ENCODE data around the gene PRSS33.

PRSS33 gene

DNA sequence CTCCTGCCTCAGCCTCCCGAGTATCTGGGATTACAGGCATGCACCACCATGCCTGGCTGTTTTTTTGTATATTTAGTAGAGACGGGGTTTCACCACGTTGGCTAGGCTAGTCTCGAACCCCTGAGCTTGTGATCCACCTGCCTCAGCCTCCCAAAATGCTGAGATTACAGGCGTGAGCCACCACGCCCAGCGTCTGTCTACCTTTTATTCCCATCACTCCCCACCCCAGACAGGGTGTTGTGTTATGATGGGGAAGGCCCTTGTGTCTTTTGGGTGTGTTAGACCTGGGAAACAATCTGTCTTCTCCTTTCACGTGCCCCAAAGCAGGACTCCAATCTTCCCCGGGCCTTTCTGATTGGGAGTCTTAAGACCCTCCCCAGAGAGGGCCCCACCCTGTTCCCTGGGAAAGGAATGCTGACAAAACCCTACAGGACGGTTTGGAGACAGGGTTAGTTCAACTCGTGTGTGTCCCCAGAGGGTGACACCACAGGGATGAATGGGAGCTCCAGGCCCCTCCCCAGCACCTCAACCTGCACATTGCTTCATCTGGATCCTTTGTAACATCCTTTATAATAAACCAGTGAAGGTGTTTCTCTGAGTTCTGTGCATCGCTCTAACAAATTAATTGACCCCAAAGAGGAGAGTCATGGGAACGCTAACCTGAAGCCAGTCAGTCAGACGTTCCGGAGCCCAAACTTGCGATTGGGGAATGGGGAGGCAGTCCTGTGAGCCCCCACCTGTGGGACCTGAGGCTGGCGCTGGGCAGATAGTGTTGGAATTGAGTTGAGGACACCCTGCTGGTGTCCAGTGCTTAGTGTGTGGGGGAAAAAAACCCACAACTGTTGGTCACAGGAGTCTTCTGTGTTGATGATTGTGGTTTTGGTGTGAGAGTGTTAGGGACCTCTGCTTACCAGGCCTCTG, 7.1 kb downstream of the PRSS33 start:
- DNase-seq (ENCODE audit: low read depth): no peak
- no peak overlapping the region for H3K4me3 ChIP-seq (ENCODE audit: low read depth, low read length)

DNA sequence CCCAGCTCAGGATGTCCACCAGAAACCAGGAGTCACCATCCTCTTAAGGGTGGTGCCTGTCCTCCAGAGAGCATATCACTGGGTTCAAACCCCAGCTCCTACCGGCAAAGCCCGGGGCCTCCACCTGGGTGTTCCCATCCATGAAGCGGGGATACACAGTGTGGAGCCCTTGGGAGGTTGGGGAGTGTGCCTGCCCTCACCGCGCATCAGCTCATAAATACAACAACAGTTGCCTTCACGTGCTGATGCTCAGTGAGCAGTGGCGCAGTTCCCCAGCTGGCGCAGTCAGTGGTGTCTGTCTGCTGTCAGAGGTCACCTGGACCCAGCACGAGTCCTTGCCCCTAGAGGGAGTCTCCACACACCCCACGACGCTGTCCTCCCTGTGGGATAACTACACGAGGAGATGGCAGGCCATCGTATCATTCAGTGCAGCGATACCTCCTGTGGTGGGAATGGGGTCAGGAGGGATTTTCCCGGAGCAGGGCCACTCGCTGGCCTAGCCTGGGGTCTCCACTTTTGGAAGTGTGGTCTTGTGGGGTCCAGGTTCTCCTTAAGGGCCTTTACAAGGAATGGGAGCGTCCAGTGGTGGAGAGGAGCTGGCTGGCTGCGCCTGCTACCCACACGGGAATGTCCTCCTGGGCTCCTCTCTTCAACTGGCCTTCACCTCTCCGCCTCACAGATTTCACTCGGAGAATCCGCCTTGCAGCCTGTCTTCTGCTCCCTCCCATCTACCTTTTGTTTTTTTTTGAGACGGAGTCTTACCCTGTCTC, 8.0 kb downstream of the PRSS33 start:
- no peak for DNase-seq (ENCODE audit: low read depth)
- H3K4me3 ChIP-seq (ENCODE audit: low read depth, low read length): no peak overlapping the region

DNA sequence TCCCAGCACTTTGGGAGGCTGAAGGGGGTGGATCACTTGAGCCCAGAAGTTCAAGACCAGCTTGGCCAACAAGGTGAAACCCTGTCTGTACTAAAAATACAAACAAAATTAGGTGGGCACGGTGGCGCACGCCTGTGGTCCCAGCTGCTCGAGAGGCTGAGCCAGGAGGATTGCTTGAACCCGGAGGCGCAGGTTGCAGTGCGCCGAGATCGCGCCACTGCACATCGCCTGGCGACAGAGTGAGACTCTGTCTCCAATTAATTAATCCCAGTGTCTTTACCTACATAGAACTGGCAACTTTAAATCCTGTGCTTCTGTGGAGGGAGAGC, 8.8 kb downstream of the PRSS33 start:
- H3K4me3 ChIP-seq (ENCODE audit: low read depth, low read length): no peak overlapping the region
- no peak for DNase-seq (ENCODE audit: low read depth)

DNA sequence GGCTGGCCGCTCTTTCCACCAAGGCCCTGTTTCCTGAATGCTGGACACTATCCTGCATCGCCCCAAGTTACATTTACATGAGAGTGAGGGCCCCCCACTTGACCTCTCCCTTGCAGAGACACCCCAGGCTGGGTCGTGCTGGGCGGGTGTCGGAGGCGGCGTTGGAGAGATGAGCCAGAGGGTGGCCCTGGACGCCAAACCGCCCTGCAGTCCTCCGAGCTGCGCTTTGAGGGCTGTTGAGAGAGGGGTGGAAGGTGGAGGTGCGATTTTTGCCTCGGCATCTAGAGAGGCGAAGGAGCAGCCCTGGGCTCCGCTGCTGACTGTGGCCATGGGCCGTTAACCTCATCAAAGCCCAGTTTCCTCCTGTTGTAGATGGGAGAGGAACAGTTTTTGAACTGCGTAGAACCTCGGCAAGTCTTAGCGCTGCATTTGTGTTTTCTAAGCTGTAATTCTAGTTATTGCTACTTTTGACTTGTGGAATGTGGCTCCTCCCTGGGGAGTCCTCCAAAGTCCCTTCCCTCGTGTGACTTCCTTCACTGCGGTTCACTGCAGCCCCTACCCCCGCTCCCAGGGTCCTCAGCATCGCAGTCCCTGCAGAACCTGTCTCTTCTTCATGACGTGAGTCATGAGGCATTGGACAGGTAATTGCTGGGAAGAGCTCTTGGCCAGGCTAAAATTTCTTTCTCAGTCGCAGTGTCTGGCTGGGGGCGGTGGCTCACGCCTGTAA, 9.3 kb downstream of the PRSS33 start:
- DNase-seq (ENCODE audit: low read depth): no peak
- peak overlapping the region; percentile 84 for H3K4me3 ChIP-seq (ENCODE audit: low read depth, low read length)

DNA sequence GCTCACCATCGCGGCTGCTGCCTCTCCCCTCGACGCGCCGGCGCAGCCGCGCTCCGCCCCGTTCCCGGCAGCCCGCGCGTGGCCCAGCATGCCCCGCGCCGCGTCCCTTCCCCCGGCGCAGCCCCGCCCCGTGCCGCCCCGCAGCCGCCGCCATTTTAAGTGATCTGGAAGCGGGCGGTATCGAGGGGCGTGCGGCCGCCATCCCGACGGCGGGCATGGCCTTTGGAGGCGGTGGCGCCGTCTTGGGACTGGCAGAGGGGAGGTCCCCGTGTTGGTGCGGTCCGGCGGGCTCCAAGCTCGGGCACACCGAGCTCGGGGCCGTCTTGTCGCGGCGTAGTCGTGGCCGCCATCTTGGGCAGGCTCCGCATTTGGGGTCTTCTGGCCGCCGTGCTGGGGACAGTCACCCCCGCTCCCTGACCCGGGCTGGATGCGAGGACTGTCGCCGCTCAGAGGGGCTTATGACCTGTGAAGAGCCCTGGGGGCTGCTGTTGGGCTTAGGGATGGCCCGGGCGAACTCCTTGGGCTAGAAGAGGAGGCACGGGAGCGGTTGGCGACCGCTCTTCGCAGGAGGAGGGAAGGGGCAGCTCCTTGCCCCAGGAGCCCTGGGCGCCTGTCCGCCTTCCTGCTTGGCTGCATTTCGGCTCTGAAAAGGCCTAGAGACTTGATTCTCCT, 10.0 kb downstream of the PRSS33 start, which contains the start of gene ELOB:
Gene ELOB, minus strand, starts transcription at position 50 of the 672 bp plus-strand sequence. Its CDS starts 41 bp downstream, at position 9.
- H3K4me3 ChIP-seq (ENCODE audit: low read depth, low read length): peak within 1 kb of the TSS; percentile 87
- DNase-seq (ENCODE audit: low read depth): peak; percentile 36

DNA sequence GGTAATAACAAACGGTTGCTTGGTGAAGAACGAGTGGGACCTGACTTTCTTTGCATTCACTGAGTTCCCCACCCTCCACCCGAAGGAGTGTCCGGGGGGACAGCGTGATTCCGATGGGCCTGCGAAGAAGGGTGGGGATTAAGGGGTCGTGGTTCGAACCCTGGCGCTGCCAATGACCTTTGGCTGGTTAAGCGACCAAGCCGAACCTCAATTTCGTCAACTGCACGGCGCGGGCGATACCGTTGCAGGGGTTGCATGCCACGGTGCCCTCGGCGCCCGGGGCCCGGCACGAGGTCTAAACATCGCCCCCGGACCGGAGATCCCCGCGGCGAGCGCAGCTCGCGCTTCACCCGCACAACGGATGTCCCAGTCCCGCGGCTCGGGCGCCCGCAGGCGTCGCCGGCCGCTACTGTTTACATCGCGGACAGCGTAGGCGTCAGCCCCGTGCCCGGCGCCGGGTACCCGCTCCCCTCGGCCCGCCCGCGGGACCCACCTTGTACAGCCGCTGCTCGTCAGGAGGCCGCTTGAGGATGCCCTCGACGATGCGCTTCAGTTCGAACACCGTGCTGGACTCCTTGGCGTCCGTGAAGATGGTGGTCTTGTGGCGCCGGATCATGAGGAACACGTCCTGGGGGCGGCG, 10.7 kb downstream of the PRSS33 start:
- peak overlapping the region; percentile 87 for H3K4me3 ChIP-seq (ENCODE audit: low read depth, low read length)
- DNase-seq (ENCODE audit: low read depth): no peak

DNA sequence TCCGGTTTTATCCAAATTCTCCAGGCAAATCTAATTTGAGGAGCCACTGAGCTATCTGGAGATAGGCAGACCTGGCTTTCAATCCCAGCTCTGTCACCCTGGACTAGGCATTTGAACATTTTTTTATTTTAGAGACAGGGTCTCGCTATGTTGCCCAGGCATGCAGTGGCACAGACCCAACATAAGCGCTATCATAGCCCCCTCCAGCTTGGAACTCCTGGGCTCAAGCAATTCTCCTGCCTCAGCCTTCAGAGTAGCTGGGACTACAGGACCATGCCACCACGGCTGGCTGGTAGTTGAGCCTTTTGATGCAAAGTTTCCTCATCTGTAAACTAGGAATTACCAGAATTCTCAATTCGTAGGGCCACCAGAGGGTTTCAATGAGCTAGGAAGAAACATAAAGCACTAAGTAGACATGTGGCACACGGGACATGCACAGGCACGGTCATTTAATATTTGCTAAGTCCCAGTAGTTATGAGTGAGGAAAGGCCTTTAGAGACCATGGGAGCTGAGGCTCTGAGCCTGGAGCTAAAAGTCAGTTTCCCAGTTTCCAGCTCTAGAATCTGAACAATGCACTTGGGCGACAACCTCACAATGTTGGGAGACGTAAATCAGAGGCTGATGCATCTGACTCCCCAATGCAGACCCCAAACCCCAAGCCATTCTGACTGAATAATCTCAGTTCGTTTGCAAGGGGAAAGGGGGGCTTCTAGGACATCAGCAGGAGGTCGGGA, 11.4 kb downstream of the PRSS33 start:
- no peak for DNase-seq (ENCODE audit: low read depth)
- H3K4me3 ChIP-seq (ENCODE audit: low read depth, low read length): peak overlapping the region; percentile 87

DNA sequence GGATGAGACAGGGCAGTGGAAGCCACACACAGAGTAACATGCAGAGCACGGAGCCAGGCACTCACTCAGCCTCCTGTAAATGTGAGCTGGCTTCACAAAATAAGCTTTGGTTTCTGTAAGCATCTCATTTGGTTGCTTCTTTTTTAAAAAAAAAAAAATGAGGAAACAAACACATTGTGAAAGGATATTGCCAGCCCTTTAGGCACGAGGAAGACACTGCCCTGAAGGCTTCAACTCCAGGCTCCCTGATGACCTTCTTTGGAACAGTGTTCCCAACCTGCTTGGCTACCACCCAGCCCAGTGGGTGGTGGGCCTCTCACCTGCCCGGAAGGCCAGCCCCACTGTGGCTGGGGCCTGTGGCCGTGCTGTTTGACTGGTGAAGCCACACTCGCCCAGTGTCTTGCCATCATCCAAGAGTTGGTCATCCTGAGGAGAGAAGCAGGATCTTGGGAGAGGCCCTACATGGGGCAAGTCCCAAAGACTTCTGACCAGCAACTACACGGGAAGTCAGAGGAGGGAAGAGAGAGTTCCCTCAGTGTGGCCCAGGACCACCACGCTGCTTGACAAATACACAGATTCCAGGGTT, 12.1 kb downstream of the PRSS33 start:
- H3K4me3 ChIP-seq (ENCODE audit: low read depth, low read length): no peak overlapping the region
- DNase-seq (ENCODE audit: low read depth): no peak

DNA sequence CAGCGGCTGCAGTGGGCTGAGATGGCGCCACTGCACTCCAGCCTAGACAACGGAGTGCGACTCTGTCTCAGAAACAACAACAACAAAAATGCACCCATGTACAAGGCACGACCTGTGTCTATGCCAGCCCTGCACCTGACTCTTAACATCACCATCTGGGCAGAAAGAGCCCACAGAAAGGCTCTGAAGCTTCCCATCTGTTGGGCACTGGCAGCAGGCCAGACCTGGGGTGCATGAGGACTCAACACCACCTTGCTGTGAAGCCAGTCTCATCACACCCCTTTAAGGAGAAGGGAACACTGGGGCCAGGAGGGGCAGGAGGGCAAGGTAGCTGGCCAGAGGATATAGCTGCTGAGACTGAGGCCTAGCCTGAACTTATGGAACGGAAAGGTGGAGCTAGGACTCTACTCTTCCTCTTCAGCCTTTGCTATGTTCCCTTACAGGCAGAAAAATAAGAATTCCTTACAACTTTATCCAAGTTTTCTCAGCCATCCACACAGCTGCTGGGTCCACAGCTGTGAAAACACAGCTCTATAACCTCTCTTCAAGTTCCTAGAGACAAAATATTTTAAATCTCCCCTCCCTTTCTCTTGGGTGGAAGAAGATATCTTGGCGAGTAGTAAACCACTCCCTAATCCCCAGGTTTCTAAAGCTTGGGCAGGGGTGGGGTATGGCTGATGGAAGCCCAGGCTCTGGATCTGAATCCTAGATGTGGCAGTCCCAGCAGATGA, 13.0 kb downstream of the PRSS33 start:
- no peak for DNase-seq (ENCODE audit: low read depth)

DNA sequence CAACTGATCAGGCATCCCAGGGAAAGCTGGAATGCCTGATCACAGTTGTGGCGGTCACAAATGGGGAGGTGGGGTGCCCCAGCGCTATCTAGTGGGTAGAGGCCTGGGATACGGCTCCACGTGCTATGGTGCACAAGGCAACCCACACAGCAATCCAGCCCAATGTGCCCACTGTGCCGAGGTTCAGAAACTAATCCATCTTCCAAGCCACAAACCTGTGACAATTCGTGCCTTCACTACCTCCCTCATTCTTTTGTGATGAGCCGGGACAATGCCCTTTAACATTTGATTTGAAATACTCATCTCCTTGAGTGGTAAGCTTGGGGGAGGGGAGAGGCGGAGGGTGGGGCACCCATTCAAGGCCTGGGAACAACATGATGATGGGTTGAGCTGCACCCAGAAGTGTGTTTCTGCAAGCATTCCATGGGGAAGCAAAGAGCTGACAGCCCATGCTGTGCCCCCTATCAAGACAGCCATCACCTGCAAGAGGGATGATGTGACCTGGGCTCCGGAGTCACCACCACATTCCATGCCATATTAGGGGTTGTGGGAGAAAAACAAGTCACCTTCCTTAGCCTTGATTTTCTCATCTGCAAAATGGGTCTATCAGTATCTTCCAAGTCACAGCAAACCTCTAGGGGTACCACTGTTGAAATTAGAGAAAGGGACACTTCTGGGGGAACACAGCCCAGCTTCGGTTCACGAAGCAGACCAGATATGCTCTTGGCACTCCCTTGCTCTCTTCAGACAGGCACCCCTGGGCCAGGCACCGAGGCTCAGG, 14.0 kb downstream of the PRSS33 start:
- no peak overlapping the region for H3K4me3 ChIP-seq (ENCODE audit: low read depth, low read length)
- DNase-seq (ENCODE audit: low read depth): no peak

More for the DNA sequence above, 13.0 kb downstream of the PRSS33 start:
- no peak overlapping the region for H3K4me3 ChIP-seq (ENCODE audit: low read depth, low read length)

DNA sequence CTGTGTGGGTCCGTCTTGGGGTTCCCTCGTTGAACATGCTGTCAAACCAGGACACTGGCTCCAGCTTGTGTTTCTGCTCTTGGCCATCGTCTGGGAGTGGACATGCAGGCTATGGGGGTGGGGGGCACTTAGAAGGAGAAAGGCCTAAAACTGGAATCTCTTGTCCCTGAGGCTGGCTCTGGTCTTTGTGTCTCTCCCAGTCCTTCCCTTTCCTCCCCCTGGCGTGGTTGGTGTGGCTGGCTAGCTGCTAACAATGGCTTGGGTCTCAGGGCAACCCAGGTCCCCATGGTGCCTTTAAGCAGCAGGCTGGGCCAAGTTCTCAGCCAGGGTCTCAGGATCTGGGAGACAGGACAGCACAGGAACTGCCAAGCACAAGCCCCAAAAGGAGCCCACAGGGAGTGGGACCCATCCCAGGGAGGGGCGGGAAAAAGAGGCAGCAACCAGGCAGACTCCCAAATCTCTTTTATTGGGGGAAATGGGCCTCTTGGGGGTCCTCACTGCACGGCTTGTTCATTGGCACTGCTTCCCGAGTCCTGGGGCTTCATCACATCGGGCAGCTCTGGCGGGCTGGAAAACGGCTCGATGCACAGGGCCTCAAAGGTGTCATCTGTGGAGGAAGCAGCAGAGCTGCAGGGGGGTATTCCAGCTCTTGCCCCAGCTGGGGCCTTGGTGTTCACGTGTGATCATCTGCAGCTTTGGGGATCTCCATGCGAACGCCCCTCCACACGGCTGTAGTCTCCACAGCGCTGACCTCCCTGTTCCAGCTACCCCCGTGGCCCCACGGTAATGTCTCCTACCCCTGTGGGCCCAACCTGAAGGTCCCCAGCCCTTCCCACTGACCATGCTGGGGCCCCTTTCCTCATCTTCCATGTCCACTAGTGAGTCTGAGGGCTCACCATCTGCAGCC, 15.6 kb downstream of the PRSS33 start:
- H3K4me3 ChIP-seq (ENCODE audit: low read depth, low read length): no peak overlapping the region
- DNase-seq (ENCODE audit: low read depth): no peak

DNA sequence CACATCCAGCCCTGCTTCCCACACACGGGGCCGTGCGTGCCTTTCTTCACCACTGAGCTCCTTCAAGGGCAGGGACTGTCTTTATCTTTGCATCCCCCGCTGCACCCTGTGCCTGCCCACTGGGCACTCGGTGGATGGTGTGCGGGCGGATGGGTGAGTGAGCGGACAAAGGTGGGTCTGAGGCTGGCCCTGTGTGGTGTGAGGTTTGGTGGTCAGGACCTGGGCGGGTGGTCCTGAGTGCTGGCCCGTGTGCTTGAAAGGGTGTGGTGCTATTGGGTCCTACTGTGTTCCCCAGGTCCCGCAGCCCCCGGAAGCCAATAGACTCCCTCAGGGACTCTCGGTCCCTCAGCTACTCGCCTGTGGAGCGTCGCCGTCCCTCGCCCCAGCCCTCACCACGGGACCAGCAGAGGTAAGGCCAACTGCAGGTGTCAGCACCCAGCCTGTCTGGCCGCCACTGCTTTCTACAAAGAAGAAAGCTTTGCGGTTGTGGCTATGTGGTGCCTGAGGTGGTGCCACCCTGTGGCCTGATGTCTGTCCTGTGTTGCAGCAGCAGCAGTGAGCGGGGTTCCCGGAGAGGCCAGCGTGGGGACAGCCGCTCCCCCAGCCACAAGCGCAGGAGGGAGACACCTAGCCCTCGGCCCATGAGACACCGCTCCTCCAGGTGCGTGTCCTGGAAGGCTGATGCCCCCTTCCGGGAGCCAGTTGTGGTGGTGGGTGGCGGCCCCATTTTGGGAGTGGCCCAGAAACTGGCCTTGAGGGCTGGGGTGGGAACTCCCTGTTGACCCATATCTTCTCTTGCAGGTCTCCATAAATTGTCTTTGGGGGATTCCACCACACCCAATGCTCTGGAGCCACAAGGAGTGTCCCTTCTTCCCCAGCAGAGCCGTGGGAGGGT, 17.1 kb downstream of the PRSS33 start:
- no peak for DNase-seq (ENCODE audit: low read depth)
- no peak overlapping the region for H3K4me3 ChIP-seq (ENCODE audit: low read depth, low read length)

DNA sequence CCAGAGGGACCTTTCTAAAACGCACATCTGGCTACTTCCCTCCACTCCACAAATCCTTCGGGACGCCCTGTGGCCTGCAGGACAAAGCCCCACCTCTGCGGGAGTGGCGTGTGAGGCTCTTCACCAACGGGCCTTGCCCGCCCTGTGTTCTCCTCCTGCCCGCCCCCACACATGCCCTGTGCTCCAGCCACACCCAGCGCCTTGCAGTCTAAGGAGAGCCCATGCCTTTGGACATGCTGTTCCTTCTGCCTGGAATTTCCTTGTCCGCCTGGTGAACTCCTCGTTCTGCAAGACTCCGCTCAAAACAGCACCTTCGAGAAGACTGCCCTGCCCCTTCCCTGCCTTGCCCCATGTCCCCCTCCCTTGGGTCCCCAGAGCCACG, 17.7 kb downstream of the PRSS33 start:
- H3K4me3 ChIP-seq (ENCODE audit: low read depth, low read length): no peak overlapping the region
- peak; percentile 42 for DNase-seq (ENCODE audit: low read depth)

DNA sequence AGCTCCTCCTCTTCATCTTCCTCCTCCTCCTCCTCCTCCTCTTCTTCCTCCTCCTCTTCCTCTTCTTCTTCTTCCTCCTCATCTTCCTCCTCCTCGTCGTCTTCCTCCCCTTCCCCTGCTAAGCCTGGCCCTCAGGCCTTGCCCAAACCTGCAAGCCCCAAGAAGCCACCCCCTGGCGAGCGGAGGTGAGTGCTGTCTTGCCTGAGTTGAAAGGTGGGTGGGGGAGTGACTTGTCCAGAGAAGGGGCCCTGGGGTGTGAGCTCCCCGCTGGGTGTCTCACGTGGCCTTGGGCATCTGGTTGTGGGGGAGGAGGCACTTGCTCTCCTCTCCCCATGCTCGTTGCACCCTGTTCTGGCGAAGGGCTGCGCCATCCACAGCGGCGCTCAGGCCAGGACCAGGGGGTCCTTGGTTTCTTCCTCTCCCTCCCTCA, 18.2 kb downstream of the PRSS33 start:
- no peak overlapping the region for H3K4me3 ChIP-seq (ENCODE audit: low read depth, low read length)
- no peak for DNase-seq (ENCODE audit: low read depth)
